ENCODE measurements around the gene DHX38.

DHX38 gene

DNA sequence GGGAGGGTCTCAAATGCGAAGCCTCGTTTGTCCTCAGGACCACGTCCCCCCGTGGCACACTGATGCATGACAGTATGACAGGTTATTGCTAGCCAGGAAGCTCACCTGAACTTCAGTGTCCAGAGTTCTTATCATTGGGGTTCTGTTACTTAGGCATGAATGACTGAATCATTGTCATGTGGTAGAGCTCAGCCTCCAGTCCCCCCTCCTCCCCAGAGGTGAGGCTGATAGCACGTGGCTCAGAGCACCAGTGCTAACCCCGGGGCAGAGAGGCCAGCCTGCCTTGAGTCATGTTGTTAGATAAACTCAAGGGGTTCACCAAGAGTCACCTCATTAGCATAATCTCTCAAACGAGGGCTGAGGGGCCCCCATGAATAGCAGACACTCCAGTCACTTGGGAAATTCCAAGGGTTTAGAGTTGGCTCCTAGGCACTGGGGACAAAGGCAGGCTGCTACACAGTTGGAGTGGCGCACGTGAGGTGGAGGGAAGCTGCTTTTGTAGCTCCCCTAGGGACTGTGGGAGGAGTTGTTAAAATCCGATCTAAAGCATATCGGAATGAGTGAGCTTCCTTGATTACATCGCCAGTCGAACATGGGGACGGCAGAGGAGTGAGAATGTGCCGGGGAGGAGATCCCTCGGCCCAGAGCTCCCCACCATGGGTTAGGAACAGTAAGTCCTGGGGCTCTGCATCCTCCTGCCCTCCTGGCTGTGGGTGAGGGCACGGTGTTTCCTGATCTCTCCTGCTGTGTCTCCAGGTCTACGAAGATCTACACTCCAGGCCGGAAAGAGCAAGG lies 18.2 kb downstream of the DHX38 start:
- no peak for DNase-seq (ENCODE audit: extremely low read depth, low read depth)
- H3K4me3 ChIP-seq (replicated peaks; ENCODE audit: low read depth, low read length): no peak overlapping the region
- TF ChIP-seq, protein P1, sequence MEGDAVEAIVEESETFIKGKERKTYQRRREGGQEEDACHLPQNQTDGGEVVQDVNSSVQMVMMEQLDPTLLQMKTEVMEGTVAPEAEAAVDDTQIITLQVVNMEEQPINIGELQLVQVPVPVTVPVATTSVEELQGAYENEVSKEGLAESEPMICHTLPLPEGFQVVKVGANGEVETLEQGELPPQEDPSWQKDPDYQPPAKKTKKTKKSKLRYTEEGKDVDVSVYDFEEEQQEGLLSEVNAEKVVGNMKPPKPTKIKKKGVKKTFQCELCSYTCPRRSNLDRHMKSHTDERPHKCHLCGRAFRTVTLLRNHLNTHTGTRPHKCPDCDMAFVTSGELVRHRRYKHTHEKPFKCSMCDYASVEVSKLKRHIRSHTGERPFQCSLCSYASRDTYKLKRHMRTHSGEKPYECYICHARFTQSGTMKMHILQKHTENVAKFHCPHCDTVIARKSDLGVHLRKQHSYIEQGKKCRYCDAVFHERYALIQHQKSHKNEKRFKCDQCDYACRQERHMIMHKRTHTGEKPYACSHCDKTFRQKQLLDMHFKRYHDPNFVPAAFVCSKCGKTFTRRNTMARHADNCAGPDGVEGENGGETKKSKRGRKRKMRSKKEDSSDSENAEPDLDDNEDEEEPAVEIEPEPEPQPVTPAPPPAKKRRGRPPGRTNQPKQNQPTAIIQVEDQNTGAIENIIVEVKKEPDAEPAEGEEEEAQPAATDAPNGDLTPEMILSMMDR (IDR thresholded peaks at IDR 0.05; ENCODE audit: low read depth, low read length, missing control alignments): no peak

DNA sequence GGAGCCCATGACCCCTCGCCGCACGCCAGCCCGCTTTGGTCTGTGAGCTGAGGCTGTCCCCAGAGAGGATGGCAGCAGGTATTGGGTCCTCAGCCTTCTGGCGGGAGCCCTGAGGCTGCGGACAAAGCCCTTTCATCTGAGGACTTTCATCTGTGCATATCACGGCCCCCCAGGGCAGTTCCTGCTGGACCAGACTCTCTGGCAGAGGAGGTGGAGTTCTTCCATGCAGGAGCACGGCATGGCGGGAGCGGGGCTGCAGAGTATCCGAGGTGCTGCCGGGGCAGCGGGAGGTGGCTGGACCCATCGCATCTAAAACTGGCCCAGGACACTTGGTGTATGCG lies 18.8 kb downstream of the DHX38 start:
- DNase-seq (ENCODE audit: extremely low read depth, low read depth): no peak
- no peak overlapping the region for H3K4me3 ChIP-seq (replicated peaks; ENCODE audit: low read depth, low read length)
- TF ChIP-seq, protein P1 (IDR thresholded peaks at IDR 0.05; ENCODE audit: low read depth, low read length, missing control alignments): no peak

DNA sequence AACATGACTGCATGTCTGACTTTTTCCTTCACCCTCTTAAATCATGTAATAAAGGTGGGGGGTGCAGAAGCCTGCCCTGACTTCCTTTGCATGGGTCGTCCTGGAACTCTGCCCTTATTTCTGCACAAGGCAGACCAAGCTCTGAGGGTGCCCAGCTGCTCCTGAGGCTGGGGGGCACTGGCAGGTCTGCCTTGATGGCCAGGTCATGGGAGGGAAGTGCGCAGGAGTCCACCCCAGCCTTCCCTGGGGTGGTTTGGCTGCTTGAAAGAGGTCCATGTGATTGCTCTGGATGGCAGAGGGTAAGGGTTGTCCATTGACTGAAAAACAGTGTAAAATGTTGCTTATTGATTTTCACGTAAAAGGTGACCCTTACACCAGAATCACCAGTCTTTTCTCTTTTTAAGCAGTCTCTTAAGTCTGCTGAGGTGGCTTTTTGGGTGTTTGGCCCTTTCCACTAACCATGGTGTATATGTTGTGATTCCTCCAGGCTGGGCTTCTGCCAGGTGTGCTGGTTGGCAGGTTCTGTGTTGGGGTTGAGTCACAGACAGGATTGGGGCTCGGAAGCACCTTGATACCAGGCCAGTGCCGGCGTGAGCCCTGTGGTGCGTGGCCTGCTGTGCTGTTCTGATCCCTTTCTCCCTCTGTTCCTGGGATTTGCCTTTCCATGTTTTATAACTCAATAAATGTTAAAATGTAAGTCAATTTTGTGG lies 19.4 kb downstream of the DHX38 start:
- TF ChIP-seq, protein P1 (IDR thresholded peaks at IDR 0.05; ENCODE audit: low read depth, low read length, missing control alignments): no peak
- no peak for DNase-seq (ENCODE audit: extremely low read depth, low read depth)
- H3K4me3 ChIP-seq (replicated peaks; ENCODE audit: low read depth, low read length): no peak overlapping the region

DNA sequence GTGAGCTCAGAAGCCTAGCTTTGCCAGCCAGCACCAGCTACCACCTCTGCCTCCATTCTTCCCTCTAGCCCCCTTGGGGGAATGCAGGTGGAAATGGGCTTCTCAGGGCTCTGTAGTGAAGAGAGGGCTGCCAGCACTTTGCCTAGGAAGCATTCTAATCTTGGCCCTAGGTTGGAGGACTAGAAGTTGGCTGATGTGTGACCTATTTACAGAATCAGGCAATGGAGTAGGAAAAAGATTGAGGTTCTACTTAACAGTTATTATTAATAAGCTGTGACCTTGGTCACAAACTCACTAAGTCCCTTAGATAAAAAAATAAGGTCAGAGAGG lies 19.9 kb downstream of the DHX38 start:
- H3K4me3 ChIP-seq (replicated peaks; ENCODE audit: low read depth, low read length): no peak overlapping the region
- TF ChIP-seq, protein P1 (IDR thresholded peaks at IDR 0.05; ENCODE audit: low read depth, low read length, missing control alignments): no peak
- no peak for DNase-seq (ENCODE audit: extremely low read depth, low read depth)

DNA sequence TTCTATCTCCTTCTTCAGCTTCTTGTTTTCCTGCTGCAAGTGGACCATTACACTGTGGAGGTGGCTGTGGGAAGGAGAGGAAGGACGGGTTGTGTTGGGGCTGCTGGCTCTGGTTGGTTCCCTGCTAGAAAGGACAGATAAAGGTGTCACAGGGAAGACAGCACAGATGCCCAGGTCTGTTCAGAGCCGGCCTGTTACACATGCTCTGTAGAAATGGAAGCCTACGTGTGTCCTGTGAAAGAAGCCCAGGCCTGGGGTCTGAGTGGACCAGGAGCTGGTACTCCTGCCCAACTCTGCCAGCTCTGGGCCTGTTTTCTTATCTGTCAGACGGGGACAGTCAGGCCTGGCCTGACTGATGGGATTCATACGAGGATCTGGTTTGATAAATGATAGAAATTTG lies 26.4 kb downstream of the DHX38 start:
- H3K4me3 ChIP-seq (replicated peaks; ENCODE audit: low read depth, low read length): no peak overlapping the region
- TF ChIP-seq, protein P1 (IDR thresholded peaks at IDR 0.05; ENCODE audit: low read depth, low read length, missing control alignments): no peak
- DNase-seq (ENCODE audit: extremely low read depth, low read depth): no peak

DNA sequence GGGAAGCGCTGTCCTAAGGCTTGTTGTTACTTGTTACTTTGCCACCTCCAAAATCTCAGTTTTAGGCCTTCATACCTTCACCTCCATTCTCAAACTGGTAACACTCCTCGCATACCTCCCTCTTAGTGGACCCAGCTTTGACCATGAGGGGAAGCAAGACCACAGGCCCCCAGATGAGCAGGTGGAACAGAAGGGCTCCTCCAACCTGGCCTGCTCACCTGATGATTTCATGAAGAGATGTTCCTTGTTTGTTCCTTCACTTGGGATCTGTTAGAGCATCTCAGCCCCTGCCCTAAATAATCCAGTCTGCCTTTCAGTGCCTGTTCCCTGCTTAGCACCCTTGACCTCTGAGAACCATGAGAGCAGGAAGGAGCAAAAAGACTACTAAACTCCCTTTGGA lies 28.7 kb downstream of the DHX38 start:
- TF ChIP-seq, protein P1 (IDR thresholded peaks at IDR 0.05; ENCODE audit: low read depth, low read length, missing control alignments): no peak
- DNase-seq (ENCODE audit: extremely low read depth, low read depth): no peak
- H3K4me3 ChIP-seq (replicated peaks; ENCODE audit: low read depth, low read length): no peak overlapping the region
